Measurements from ENCODE around the gene RPS3A. TPM values are rescaled to one million over a fixed set of nuclear protein-coding genes. Genes with fewer than 3 reads are reported as not detected.

The RPS3A gene
- polyA plus RNA-seq, 1 donor from 2014 or later, result 4,982 TPM

DNA sequence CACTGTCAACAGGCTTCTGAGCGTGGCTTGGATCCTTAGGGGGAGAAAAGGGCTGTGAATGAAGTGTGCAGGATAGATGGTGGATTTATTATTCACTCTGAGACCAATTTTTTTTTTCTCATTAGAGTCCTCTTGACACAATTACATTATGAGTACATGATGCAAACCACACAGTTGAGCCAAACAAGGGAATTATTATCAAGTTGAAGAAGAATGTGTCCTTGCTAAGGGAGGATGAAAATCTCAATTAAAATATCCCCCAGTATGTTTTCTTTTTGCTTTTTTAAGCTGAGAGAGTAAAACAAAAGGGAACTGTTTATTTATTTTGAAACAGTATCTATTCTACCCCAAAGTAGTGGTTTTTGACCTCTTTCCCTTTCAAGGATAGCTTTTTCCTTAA, 40.4 kb downstream of the RPS3A start:
- no peaks in the 10 kb centered on the region for H3K36me3 ChIP-seq (ENCODE audit: insufficient read depth, low read length)
- no peaks in the 10 kb centered on the region for H3K79me2 ChIP-seq (replicated peaks; ENCODE audit: insufficient read depth, low read length)
- no peaks in the 10 kb centered on the region for H3K9me2 ChIP-seq (ENCODE audit: insufficient read depth, low read length)
- H3K9ac ChIP-seq (ENCODE audit: low read length), result no peak overlapping the region
- no peak overlapping the region for H3K4me3 ChIP-seq (ENCODE audit: low read length)
- no peak overlapping the region for H3K27ac ChIP-seq (ENCODE audit: low read length)
- no peak overlapping the region for H2AFZ ChIP-seq (ENCODE audit: low read depth, low read length)
- no peaks in the 10 kb centered on the region for H3F3A ChIP-seq (ENCODE audit: insufficient read depth, low read length, poor library complexity, severe bottlenecking)
- no peaks in the 10 kb centered on the region for H3K27me3 ChIP-seq (ENCODE audit: insufficient read depth, low read depth, low read length)
- no peak overlapping the region for H3K4me2 ChIP-seq (ENCODE audit: low read length)
- H3K9me3 ChIP-seq (ENCODE audit: low read length), result no peaks in the 10 kb centered on the region
- H4K20me1 ChIP-seq (ENCODE audit: insufficient read depth), result no peaks in the 10 kb centered on the region
- TF ChIP-seq EZH2 (IDR thresholded peaks at IDR 0.05; ENCODE audit: borderline replicate concordance, insufficient read depth, low read length, poor library complexity, severe bottlenecking) (no peak), MXI1 (conservative IDR thresholded peaks at IDR 0.05; ENCODE audit: poor library complexity, severe bottlenecking) (no peak), SMC3 (conservative IDR thresholded peaks at IDR 0.05; ENCODE audit: poor library complexity) (no peak), EP300 (conservative IDR thresholded peaks at IDR 0.05; ENCODE audit: poor library complexity, severe bottlenecking) (no peak), TAF1 (IDR thresholded peaks at IDR 0.05; ENCODE audit: low read depth) (no peak), POLR2AphosphoS5 (IDR thresholded peaks at IDR 0.05) (no peak), RAD21 (conservative IDR thresholded peaks at IDR 0.05) (no peak)
- TF ChIP-seq, protein P1, sequence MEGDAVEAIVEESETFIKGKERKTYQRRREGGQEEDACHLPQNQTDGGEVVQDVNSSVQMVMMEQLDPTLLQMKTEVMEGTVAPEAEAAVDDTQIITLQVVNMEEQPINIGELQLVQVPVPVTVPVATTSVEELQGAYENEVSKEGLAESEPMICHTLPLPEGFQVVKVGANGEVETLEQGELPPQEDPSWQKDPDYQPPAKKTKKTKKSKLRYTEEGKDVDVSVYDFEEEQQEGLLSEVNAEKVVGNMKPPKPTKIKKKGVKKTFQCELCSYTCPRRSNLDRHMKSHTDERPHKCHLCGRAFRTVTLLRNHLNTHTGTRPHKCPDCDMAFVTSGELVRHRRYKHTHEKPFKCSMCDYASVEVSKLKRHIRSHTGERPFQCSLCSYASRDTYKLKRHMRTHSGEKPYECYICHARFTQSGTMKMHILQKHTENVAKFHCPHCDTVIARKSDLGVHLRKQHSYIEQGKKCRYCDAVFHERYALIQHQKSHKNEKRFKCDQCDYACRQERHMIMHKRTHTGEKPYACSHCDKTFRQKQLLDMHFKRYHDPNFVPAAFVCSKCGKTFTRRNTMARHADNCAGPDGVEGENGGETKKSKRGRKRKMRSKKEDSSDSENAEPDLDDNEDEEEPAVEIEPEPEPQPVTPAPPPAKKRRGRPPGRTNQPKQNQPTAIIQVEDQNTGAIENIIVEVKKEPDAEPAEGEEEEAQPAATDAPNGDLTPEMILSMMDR (IDR thresholded peaks at IDR 0.05; ENCODE audit: poor library complexity, severe bottlenecking), result no peak
- TF ChIP-seq, protein P2, sequence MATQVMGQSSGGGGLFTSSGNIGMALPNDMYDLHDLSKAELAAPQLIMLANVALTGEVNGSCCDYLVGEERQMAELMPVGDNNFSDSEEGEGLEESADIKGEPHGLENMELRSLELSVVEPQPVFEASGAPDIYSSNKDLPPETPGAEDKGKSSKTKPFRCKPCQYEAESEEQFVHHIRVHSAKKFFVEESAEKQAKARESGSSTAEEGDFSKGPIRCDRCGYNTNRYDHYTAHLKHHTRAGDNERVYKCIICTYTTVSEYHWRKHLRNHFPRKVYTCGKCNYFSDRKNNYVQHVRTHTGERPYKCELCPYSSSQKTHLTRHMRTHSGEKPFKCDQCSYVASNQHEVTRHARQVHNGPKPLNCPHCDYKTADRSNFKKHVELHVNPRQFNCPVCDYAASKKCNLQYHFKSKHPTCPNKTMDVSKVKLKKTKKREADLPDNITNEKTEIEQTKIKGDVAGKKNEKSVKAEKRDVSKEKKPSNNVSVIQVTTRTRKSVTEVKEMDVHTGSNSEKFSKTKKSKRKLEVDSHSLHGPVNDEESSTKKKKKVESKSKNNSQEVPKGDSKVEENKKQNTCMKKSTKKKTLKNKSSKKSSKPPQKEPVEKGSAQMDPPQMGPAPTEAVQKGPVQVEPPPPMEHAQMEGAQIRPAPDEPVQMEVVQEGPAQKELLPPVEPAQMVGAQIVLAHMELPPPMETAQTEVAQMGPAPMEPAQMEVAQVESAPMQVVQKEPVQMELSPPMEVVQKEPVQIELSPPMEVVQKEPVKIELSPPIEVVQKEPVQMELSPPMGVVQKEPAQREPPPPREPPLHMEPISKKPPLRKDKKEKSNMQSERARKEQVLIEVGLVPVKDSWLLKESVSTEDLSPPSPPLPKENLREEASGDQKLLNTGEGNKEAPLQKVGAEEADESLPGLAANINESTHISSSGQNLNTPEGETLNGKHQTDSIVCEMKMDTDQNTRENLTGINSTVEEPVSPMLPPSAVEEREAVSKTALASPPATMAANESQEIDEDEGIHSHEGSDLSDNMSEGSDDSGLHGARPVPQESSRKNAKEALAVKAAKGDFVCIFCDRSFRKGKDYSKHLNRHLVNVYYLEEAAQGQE (IDR thresholded peaks at IDR 0.05; ENCODE audit: borderline replicate concordance), result no peak

DNA sequence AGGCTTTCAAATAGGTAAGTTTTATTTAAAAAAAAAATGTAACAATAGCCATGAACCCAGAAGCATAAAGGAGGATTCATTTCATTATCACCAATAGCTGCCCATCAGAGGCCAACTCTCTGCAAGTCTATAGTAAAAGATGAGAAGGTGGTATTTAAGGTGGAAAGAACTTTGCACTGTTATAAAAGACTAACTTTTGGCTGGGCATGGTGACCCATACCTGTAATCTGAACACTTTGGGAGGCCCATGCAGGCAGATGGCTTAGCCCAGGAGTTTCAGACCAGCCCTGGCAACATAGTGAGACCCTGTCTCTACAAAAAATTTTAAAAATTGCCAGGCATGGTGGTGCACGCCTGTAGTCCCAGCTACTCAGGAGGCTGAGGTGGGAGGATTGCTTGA, 43.3 kb downstream of the RPS3A start:
- no peaks in the 10 kb centered on the region for H3K27me3 ChIP-seq (ENCODE audit: insufficient read depth, low read depth, low read length)
- no peak overlapping the region for H3K9ac ChIP-seq (ENCODE audit: low read length)
- no peak overlapping the region for H3K4me3 ChIP-seq (ENCODE audit: low read length)
- no peak for TF ChIP-seq EP300 (conservative IDR thresholded peaks at IDR 0.05; ENCODE audit: poor library complexity, severe bottlenecking)
- TF ChIP-seq, protein P2 (IDR thresholded peaks at IDR 0.05; ENCODE audit: borderline replicate concordance), result no peak
- TF ChIP-seq SMC3 (conservative IDR thresholded peaks at IDR 0.05; ENCODE audit: poor library complexity), result no peak
- no peak for TF ChIP-seq MXI1 (conservative IDR thresholded peaks at IDR 0.05; ENCODE audit: poor library complexity, severe bottlenecking)
- TF ChIP-seq EZH2 (IDR thresholded peaks at IDR 0.05; ENCODE audit: borderline replicate concordance, insufficient read depth, low read length, poor library complexity, severe bottlenecking), result no peak
- no peak for TF ChIP-seq RAD21 (conservative IDR thresholded peaks at IDR 0.05)
- no peak for TF ChIP-seq POLR2AphosphoS5 (IDR thresholded peaks at IDR 0.05)
- no peak for TF ChIP-seq TAF1 (IDR thresholded peaks at IDR 0.05; ENCODE audit: low read depth)
- TF ChIP-seq, protein P1 (IDR thresholded peaks at IDR 0.05; ENCODE audit: poor library complexity, severe bottlenecking), result no peak
- no peaks in the 10 kb centered on the region for H3F3A ChIP-seq (ENCODE audit: insufficient read depth, low read length, poor library complexity, severe bottlenecking)
- no peaks in the 10 kb centered on the region for H3K9me3 ChIP-seq (ENCODE audit: low read length)
- no peaks in the 10 kb centered on the region for H3K9me2 ChIP-seq (ENCODE audit: insufficient read depth, low read length)
- H3K79me2 ChIP-seq (replicated peaks; ENCODE audit: insufficient read depth, low read length), result no peaks in the 10 kb centered on the region
- no peaks in the 10 kb centered on the region for H4K20me1 ChIP-seq (ENCODE audit: insufficient read depth)
- no peak overlapping the region for H3K4me2 ChIP-seq (ENCODE audit: low read length)
- H3K27ac ChIP-seq (ENCODE audit: low read length), result no peak overlapping the region
- H2AFZ ChIP-seq (ENCODE audit: low read depth, low read length), result no peak overlapping the region
- no peaks in the 10 kb centered on the region for H3K36me3 ChIP-seq (ENCODE audit: insufficient read depth, low read length)

All from neural cell (in vitro differentiated cells).